GM19395 (cell line): ENCODE results near the gene UROC1.

Experiments
- ATAC-seq: cut with Tn5 transposase; IDR thresholded peaks from one replicate; pipeline ENCODE4 v1.9.1; 2021; ENCODE audit warnings: mild to moderate bottlenecking, moderate library complexity; ENCODE audit not compliant: unreplicated experiment

UROC1 gene

GRCh38 chr3:126497956-126498355 lies 19.6 kb downstream of the UROC1 start:
- ATAC-seq, result no peak

- ATAC-seq, result no peak
These were observed 20.4 kb downstream of the UROC1 start for GRCh38 chr3:126496894-126497850.

DNA sequence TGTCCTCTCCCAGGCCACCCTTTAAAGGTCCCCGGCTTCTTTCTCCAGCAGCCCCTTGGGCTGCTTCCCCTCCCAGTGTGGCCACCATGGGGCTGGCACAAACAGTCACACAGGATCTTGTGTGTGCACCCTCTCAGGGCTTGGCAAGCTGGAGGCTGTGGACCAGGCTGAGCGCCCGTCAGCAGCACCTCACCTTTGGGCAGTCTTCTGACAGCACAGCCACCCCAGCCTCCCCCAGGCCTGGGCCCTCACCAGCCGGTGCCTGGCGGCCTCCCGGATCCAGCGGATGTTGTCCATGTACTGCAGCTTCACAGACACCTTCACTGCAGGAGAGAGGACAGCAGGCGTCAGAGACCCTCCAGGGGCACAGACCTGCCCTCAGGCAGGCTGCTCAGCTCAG lies 21.8 kb downstream of the UROC1 start:
- no peak for ATAC-seq

DNA sequence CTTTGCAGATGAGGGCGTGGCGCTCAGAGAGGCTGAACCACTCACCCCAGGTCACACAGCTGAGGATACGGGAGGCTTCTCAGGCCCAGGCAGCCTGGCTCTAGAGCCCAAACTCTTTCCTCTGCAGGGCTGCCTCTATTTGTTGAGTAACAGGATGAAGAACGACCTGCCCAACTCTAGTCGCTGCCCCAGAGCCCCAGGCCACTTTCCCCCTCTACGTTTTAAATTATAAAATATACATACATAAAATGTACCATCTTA lies 22.7 kb downstream of the UROC1 start:
- ATAC-seq, result no peak

DNA sequence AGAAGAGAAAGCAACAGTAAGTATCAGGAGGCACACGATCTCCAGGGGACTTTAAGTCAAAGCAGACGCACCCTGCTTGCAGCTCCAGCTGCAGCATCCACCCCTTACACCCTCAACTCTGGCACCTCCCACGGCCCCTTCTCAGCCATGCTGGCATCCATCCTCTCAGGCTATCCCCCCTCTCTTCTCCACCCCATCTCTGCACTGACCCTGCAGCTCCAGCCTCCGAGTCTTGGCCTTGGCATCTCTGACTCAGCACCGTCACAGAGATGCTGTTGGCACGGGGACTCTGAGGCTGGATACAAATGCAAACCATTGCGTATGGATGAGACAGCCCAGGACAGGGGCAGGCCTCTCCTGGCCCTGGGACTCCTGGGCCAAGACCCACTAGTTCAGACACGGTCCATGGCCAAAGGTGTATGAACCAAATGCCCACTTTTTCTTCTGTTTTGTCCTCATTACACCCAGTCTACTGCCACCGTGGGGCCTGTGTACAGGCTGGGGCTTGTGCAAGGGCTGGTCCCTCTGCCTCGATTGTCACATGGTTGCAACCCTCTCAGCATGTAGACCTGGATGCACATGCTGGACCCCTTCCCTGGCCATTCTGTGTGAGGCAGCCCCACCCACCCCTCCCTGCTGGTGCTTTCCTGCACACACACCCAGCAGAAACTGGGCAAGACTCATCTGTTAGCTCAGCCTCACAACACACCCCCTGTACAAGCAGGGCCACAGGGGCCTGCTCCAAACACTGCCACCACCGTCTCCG lies 23.2 kb downstream of the UROC1 start:
- no peak for ATAC-seq

DNA sequence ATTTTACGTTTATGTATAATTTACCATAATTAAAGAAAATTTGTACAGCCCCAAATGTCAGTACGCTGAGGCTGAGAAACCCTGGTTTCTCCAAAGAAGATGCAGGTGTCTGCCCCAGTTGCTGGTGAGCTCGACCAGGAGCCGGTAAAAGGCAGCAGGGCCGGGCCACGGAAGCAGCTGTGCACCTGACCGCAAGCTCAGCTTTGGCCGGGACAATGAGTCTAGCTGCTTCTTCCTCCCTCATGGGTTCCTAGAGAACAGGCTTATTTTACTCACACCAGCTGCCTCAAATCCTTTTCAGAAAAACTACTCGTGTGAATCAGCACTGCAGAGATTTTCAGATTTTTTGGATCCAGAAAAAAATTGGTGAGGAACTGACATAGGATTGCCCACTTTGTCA lies 23.8 kb downstream of the UROC1 start:
- no peak for ATAC-seq

- ATAC-seq, result no peak
These were observed 24.5 kb downstream of the UROC1 start for GRCh38 chr3:126493051-126493450.

- no peak for ATAC-seq
These were observed 26.2 kb downstream of the UROC1 start for GRCh38 chr3:126491221-126492013.

DNA sequence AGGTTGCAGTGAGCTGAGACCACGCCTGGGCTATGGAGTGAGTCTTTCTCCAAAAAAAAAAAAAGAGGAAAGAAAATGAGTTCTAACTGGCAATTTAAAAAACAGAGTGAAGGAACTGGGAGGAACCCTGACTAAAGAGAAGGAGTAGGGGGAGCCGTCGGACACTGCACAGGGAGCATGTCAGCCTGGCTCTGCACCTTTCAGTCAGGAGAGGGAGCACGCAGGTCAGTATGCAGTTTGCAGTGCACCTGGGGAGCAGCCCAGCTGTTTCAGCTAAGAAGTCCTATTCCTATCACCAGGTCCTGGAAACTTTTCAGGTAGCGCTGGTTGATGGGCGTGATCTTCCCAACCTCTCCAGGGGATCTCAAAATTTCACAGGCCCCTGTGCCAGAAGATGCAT lies 27.0 kb downstream of the UROC1 start:
- no peak for ATAC-seq

- no peak for ATAC-seq
These were observed 28.5 kb downstream of the UROC1 start for GRCh38 chr3:126488886-126489569.

DNA sequence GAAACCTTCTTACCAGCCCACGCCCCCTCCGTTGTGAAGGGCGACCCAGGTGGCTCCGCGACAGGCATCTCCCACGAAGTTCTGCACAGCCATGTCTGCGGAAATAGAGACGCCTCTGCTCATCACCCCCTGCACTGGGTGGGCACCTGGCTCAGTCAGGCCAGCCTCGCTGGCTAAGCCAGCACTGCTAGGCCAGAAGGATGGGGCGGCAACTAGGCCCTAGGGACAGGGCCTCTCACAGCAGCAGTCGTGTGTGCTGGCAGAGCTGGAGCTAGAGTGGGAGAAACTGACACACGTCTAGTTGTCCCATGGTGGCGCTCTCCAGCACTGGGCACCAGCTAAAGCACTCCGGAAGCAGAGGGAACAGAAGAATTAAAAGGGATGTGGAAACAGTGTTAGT lies 29.4 kb downstream of the UROC1 start:
- ATAC-seq, result no peak

- no peak for ATAC-seq
These were observed 30.3 kb downstream of the UROC1 start for GRCh38 chr3:126487151-126487771.

DNA sequence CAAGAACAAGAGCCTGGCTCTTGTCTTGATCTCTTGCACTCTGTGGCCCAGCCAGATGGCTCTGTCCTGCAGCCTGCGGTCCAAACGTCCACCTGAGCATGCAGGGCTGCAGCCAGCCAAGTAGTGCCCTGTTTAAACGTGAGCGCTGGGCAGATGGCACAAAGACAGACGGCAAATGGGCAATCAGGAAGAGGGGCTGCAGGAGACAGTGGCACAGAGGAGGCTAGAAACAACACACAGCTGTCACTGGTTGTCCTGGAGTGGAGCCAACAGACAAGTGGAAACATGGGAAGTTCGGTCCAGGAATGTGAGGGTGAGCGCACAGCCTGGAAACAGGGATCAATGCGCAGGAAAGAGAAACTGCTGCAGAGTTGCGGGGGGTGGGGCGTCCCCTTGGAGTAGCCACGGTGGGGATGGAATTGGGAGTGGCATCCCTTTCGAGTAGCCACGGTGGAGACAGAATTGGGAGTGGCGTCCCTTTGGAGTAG lies 31.2 kb downstream of the UROC1 start:
- no peak for ATAC-seq

DNA sequence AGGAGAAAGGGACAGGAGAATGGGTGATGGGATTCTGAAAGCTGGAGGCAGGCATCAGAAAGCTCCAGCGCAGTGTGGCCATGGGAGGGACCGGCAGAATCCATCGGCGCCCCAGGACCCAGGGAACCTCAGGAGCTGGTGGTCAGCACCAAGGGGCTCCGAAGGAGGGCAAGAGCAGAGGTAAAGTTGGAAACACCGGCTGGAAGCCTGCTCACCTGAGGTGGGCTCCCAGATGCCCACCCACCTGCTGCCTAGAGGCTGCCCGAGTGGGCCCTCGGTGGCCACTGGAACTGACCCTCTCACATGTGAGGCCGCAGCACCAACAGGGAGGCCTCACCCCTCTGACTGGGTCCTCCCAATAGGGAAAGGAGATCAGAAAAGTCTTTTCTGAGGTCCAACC lies 31.6 kb downstream of the UROC1 start:
- ATAC-seq, result no peak

GRCh38 chr3:126485176-126485897 lies 32.2 kb downstream of the UROC1 start:
- ATAC-seq, result no peak

DNA sequence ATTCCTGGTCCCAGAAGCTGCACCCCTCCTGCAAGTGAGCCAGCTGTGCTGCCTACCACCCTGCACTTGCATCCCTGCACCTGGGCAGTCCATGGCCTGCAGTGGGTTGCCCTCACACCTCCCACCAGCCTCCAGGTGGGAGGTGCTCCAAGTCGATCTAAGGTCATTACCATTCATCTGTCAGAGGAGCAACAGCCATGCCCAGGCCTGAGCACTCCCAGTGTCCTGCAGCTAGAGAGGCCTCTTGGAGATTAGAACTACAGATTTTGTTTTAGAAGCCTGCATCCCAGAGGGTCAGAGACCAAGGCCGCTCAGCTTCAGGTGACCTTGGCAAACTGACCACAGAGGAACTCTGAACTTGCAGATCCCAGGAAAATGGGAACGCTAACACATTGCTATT lies 32.9 kb downstream of the UROC1 start:
- ATAC-seq, result no peak

GRCh38 chr3:126484148-126484547 lies 33.4 kb downstream of the UROC1 start:
- ATAC-seq, result no peak

DNA sequence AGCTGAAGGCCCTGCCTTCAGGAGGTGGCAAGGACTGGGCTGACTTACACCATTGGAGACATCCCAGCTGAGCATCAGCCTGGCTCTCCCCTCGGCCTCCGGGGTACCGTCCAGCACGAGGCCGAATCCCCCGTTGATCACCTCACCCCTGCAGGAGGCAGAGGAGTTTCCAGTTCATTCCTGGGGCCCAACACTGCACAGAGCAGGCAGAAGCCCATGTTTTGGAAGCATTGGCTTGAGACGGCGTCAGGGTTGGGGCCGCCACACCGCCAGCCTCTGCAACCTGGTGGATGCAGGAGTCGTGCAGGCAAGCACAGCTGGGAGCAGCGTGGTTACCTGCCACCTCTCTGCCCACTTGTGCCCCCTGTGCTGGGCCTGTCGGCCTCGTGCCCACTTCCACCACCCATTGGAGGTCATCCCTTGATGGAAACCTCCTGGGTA lies 34.2 kb downstream of the UROC1 start:
- no peak for ATAC-seq

GRCh38 chr3:126482503-126483255 lies 34.9 kb downstream of the UROC1 start:
- ATAC-seq, result no peak
